Epithelial cell of prostate (primary cell): Measurements from ENCODE around the gene NGDN.

Source experiments
- DNase-seq: peaks from one replicate; pipeline ENCODE4 v3.0.0-alpha.2; 2011; ENCODE audit warnings: low read depth, low spot score
- H3K27ac ChIP-seq: fragments of 450-650 bp; 2 replicates; pipeline ENCODE4 v1.5.1; 2017; ENCODE audit warnings: mild to moderate bottlenecking

The NGDN gene

DNA sequence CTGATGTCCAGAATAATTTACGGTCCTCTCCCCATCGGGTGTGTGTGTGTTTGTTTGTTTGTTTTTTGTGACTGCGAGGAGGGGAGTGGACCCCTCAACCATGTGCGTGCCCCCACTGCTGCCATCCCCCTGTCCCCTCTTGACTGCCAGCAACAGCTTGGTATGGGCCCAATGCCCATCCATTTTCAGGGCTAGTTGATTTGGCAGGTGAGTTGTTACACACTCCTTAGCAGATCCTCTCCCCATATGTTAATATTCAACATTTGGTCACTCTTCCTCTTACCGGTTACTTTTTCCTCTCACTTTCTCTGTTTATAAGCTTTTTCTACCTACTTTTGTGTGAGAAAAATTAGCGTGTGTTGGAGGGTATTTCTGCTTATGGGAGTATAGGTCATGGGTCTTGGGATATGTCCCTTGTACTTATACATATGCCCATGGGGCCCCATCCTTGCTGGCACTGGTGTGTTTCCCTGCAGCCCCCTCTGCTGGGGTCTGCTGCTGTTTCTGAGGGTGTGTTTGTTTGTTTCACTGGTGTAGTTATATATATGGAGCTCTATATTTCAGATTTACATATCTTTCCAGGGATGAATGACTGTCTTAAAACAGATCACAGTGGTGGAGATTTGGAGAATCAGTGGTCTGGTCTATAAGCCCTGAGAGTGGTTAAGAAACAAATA is 48.3 kb downstream of the NGDN start:
- no peak overlapping the region for H3K27ac ChIP-seq
- DNase-seq, result no peak

DNA sequence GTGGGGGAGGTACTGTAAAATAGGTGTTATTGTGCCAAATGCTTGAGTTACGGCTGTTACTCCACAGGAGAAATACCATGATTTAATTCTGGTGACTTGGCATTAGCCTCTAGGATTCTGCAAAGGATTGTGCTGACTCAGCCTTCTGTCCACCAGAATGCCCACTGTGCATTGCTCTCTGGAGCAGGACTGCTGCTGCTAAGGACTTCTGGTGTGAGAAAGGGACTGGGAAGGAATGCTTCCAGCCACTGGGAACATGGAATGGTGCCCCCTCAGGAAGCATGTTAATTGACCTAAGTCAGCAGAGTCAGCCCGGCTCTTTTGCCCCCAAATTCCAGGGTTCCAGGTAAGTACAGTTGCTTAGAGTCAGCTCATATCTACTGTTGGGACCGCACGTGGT is 49.2 kb downstream of the NGDN start:
- H3K27ac ChIP-seq, result no peak overlapping the region
- DNase-seq, result no peak

DNA sequence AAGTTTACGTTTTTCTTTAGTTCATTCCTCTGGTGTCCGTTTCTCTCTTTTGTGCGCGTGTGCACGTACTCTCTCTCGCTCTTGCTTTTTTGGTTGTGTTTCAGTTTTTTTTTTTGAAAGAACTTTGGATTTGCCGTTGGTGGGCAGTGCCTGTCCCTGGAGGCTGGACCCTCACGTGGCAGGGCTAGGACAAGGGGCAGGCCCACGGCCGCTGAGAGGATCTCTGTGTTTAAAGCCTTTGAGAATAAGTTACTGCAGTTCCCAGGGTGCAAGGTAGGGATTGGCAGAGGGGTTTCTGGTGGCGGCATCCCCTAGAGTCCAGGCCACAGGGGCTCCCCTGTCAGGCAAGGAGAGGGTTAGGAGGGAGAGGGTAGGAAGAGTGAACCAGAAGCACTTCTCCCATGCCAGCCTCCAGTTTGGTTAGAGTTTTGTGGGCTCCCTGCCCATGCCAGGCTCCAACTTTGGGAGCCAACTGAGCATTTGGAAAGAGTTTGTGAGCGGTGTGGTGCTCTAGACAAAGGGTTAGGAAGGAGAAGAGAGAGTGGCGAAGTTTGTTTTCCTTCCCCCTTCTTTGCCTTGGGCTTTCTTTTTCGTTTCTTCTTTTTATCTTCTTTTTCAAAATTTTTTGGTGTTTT is 51.5 kb downstream of the NGDN start:
- no peak for DNase-seq
- H3K27ac ChIP-seq, result no peak overlapping the region

DNA sequence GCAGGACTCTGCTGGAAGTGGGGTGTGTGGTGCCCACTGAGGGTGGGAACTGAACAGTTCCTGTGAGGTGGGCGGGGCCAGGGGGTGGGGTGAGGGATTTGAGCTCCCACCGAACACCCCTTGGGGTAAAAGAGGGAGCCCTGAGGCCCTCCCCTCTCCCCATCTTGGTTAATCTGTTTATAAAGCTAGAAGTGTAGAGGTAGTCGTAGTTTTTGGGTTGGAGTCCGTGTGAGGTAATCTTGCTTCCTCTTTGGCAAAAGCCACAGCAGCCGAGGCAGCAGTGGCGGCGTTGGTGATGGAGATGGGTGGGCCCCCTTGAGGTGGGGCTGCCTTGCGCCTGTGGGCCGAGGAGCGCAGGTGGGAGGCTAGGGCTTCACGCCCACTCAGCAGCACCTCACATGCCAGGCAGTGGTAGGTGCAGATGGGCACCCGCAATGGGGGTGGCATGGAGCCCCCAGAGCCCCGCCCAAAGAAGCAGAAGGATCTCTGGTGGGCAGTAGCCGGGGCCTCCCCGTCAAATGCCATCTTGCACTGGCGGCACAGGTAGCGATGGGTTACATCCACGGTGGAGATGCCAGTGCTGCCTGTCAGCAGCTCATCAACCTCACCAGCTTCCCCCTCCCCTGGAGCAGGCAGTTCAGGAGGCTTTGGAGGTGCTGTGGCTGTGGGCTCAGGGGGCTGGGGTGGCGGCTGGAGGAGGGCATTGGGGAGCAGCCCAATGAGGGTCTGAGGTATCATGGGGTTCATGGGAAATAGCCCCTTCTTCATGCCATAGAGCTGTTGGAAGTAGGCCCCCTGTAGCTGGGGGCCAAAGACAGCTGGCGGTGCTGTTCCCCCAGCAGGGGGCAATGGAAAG is 52.5 kb downstream of the NGDN start:
- H3K27ac ChIP-seq, result no peak overlapping the region
- no peak for DNase-seq

DNA sequence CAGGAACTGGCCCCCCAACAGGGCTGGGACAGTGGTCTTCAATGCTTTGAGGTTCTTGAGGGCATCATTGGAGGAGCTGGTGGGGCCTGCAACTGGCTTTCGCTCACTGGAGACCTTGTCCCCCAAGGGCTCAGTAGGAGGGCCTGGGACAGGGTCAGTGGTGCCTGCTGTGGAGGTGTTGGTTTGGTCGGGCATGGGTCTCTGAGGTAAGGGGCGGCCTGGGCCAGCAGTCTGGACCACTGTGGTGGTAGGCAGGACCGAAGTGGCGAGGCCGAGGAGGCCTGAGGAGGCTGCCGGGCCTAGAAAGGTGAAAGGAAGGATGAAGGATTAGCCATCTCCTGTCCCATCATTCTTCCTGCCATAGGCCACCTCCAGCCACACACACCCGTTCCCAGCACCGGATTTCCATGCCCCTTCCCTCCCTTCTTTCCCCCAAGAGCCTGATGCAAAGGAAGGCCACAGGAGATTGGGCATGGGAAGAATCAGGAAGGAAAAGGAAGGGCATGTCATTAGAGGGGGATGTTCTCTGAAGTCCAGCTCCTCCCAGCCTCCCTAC is 53.2 kb downstream of the NGDN start:
- no peak for DNase-seq

DNA sequence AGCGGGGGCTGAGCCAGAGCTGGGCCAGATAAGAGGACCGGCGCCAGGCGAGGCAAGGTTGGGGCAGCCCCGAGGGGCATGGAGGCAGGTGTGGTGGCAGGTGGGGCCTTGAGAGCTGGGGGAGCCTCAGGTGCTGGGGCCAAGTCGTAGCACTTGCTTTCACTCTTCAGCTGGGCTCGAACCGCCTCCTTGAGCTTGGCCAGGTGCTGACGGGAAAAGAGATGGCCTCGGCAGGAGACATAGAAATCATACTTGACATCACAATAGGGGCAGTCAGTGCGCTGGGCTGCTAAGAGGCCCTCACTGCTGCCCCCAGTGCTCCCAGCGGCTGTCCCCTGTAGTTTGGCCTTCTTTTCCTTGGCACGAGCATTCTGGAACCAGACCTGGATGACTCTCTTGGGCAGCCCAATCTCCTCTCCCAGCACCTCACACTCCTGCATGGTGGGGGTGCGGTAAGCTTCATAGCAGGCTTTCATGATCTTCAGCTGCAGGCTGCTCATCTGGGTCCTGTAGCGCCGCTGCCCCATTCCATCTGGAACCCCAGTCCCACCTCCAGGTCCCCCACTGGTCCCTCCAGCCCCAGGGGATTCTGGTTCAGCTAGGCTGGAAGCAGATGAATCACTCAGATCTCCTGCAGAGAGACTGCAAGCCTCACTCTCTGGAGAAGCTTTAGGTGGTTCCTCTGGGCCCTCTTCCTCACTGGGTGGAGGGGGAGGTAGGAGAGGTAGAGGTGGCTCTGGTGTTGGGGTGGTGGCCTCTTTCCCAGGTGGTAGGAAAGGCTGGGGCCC is 53.9 kb downstream of the NGDN start:
- H3K27ac ChIP-seq, result no peak overlapping the region
- DNase-seq, result no peak

More for the DNA sequence above, 53.2 kb downstream of the NGDN start:
- H3K27ac ChIP-seq, result no peak overlapping the region

DNA sequence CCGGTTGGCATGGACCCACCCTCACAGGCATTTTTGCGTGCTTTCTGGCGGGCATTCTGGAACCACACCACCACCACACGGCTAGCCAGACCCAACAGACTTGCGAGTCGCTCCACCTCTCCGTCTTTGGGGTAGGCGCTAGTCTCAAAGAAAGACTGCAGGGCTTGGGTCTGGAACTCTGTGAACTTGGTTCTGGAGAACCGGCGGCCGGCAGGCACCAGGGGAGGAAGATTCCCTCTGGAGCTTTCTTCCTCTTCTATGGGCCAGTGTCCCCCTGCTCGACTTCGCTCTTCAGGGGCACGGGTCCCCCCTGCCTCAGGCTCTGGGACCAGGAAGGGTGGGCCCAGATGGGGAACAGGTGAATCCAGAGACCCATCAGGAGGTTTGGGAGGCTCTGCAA is 55.5 kb downstream of the NGDN start:
- H3K27ac ChIP-seq, result no peak overlapping the region
- DNase-seq, result no peak

DNA sequence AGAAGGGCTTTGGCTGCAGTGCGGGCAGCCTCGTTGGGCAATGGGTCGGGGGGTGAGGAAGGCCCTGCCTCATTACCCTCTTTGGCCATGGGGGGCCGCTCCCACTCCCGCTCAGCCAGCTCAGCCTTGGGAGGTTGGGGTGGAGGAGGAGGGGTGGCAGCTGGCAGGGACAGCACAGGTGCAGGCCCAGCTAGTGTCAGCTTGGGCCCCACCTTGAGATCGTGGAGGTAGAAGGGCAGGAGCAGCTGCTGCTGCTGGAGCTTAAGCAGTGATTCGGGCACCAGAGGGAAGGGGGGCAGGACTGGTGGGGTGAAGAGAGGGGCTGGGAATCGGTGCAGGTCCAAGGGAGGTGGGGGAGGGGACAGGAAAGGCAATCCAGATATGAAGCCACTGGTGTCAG is 56.1 kb downstream of the NGDN start:
- no peak overlapping the region for H3K27ac ChIP-seq
- no peak for DNase-seq
